Measurements from ENCODE around the gene RPS6KB1.
"Not testable (repeated sequence)": the region's sequence is repeated elsewhere in the genome, so short reads cannot be mapped to it uniquely, and the experiment has no call there.

The RPS6KB1 gene

DNA sequence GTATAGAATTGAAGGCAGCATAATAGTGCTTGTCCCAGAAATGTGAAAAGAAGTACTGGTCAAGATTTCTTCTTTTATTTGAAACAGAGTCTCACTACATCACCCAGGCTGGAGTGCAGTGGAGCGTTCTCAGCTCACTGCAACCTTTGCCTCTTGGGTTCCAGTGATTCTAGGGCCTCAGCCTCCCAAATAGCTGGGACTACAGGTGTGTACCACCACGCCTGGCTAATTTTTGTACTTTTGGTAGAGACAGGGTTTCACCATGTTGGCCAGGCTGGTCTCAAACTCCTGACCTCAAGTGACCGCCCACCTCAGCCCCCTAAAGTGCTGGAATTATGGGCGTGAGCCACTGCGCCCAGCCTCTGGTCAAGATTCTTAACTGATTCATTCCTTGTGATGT lies 27.7 kb downstream of the RPS6KB1 start:
- not testable (repeated sequence) for DNase-seq (ENCODE audit: low read depth); H3K4me3 ChIP-seq (ENCODE audit: low read depth, low read length)

DNA sequence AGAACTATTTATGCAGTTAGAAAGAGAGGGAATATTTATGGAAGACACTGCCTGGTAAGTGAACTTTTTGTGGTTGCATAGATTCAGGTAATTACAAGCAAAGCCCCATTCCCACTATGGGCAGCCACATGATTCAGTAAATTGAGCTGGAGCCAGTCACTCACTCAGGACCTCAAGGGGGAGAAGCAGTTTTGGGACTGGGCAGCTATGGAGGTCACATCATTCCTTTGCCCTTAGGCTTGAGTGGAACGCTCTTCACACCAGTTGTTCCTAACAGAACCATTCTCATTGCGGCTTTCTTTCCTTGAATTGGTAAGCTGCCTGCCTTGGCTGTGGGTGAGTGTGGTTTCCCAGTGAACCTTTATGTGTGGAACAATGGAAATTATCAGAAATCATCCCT lies 37.2 kb downstream of the RPS6KB1 start:
- H3K4me3 ChIP-seq (ENCODE audit: low read depth, low read length); DNase-seq (ENCODE audit: low read depth): not testable (repeated sequence)

DNA sequence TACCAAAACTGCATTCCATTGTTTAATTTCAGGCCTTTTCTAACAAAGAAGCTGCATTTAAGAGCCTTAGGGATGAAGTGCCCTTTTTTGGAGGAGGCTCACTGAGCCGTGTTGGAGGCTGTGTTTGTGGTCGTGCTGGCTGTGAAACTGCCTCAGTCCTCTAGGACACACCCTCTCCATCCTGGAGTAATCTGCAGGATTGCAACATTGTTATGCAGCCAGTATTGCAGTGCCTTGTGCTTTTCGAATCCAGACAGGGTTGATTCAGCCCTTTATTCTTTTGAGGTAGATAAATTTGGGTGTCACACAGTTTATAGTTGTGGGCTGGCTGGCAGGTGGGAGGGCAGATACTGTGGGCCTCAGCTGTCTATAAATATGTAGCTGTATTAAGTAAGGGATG lies 37.8 kb downstream of the RPS6KB1 start:
- DNase-seq (ENCODE audit: low read depth): peak; percentile 6
- H3K4me3 ChIP-seq (ENCODE audit: low read depth, low read length): not testable (repeated sequence)

DNA sequence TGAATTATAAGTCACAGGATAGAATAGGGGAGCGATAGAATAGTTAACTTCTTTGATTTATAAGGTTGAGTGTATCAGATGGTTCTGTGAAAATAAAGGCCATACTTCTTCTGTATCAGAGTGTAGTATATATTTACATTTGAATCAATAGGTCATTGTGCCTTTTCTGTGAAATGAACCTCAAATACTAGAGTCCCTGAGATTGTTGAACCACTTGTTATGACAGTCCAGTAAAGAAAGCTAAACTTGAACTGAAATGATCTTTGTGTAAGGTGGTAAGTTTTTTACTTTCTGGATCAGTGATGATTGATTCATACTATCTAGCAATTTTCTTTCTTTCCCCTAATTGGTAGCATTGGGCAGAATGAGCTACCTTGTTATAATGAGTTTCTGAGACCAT lies 40.4 kb downstream of the RPS6KB1 start:
- not testable (repeated sequence) for DNase-seq (ENCODE audit: low read depth); H3K4me3 ChIP-seq (ENCODE audit: low read depth, low read length)

DNA sequence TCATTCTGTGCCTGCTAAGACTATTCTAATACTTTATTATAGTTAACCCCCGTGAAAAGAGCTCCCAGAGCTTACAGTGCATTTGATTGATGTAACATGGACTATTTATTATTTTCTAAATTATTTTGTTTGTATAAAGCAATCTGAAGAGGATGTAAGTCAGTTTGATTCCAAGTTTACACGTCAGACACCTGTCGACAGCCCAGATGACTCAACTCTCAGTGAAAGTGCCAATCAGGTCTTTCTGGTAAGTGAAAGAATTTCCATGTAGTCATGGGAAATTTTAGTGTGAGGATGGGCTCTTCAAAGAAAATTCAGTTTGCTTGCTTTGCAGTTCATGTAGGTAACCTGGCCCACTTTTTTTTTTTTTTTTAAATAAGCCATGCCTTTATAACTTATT lies 47.8 kb downstream of the RPS6KB1 start:
- not testable (repeated sequence) for DNase-seq (ENCODE audit: low read depth); H3K4me3 ChIP-seq (ENCODE audit: low read depth, low read length)

DNA sequence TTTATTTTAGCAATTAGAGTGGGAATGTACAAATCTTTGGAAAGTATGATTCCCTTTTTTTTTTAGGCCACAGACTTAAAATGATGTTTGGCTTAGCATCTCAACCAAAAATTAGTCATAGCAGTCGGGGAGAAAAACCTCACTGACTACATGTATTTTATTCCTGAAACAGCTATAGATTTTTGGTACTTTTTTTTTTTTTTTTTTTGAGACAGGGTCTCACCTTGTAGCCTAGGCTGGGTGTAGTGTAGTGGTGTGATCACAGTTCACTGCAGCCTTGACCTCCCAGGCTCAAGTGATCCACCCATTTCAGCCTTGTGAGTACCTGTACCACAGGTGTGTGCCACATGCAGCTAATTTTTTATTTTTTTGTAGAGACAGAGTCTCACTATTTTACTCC lies 48.2 kb downstream of the RPS6KB1 start:
- no peak for DNase-seq (ENCODE audit: low read depth)

DNA sequence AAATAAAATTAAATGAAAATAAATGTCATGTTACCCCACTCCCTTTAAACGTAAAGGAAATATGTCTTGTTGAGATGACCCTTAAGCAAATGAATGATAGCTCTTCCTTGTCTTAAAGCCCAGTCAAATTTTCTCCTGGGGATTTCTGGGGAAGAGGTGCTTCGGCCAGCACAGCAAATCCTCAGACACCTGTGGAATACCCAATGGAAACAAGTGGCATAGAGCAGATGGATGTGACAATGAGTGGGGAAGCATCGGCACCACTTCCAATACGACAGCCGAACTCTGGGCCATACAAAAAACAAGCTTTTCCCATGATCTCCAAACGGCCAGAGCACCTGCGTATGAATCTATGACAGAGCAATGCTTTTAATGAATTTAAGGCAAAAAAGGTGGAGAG lies 53.5 kb downstream of the RPS6KB1 start:
- not testable (repeated sequence) for DNase-seq (ENCODE audit: low read depth); H3K4me3 ChIP-seq (ENCODE audit: low read depth, low read length)

More for the DNA sequence above, 48.2 kb downstream of the RPS6KB1 start:
- H3K4me3 ChIP-seq (ENCODE audit: low read depth, low read length): no peak overlapping the region

DNA sequence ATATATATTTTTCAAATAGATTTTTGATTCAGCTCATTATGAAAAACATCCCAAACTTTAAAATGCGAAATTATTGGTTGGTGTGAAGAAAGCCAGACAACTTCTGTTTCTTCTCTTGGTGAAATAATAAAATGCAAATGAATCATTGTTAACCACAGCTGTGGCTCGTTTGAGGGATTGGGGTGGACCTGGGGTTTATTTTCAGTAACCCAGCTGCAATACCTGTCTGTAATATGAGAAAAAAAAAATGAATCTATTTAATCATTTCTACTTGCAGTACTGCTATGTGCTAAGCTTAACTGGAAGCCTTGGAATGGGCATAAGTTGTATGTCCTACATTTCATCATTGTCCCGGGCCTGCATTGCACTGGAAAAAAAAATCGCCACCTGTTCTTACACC lies 54.4 kb downstream of the RPS6KB1 start:
- not testable (repeated sequence) for H3K4me3 ChIP-seq (ENCODE audit: low read depth, low read length); DNase-seq (ENCODE audit: low read depth)

DNA sequence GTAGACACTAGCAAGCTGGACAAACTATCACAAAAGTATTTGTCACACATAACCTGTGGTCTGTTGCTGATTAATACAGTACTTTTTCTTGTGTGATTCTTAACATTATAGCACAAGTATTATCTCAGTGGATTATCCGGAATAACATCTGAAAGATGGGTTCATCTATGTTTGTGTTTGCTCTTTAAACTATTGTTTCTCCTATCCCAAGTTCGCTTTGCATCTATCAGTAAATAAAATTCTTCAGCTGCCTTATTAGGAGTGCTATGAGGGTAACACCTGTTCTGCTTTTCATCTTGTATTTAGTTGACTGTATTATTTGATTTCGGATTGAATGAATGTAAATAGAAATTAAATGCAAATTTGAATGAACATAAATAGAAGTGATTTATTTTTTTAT lies 57.1 kb downstream of the RPS6KB1 start:
- no peak for DNase-seq (ENCODE audit: low read depth)

DNA sequence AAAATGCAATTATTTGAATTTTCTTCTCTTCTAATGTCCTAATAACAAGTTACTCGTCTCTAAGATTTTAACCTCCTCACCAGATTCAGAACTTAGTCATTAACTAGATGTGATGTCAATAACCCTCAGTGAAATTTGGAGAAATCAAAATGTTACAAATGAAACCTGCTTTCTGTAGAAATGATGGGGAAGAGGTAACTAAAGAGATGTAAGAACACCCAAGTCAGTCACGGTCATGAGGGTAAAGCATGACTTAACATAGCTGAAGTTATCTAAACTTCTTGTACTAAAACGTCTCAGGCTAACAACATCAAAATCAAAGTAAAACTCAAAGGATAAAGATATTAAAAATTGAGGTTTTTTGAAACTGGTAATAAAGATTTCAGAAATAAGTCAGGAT lies 61.9 kb downstream of the RPS6KB1 start:
- no peak for DNase-seq (ENCODE audit: low read depth)
- H3K4me3 ChIP-seq (ENCODE audit: low read depth, low read length): no peak overlapping the region

More for the DNA sequence above, 57.1 kb downstream of the RPS6KB1 start:
- no peak overlapping the region for H3K4me3 ChIP-seq (ENCODE audit: low read depth, low read length)

DNA sequence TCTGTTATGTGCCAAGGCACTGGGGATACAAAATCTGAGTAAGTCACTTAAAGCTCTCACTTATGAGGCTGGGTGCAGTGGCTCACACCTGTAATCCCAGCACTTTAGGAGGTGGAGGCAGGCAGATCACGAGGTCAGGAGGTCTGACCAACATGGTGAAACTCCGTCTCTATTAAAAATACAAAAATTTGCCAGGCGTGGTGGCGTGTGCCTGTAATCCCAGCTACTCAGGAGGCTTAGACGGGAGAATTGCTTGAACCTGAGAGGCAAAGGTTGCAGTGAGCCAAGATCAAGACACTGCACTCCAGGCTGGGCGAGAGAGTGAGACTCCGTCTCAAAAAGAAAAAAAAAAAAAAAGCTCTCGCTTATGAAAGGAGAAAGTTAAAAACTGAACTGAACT lies 66.7 kb downstream of the RPS6KB1 start:
- H3K4me3 ChIP-seq (ENCODE audit: low read depth, low read length): not testable (repeated sequence)

DNA sequence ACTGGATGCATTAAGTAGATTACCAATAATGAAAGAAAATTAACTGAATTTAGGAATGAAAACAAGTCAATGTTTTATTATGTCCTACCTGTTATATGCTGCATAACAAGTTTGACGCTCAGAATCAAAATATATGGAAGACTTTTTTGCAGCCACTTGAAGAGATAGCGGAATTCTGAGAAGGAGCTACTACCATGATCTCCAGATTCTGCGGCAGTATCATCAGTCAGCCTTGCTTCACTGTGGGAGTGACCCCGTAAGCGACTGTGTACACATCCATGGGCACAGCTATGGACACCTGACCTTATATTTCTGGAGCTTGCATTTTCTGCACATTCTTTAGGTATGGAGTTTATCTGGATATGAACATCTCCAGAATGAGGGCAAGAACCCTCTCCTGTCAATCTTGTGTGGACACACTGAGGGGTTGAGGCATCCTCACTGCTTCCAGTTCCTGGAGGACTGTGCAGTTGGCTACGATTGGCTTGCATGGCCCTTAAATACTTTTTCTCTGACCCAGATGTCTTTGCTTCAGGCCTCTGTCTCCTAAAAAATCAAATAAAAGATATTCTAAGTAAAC lies 69.9 kb downstream of the RPS6KB1 start:
- no peak overlapping the region for H3K4me3 ChIP-seq (ENCODE audit: low read depth, low read length)
- DNase-seq (ENCODE audit: low read depth): no peak

More for the DNA sequence above, 66.7 kb downstream of the RPS6KB1 start:
- DNase-seq (ENCODE audit: low read depth): not testable (repeated sequence)

DNA sequence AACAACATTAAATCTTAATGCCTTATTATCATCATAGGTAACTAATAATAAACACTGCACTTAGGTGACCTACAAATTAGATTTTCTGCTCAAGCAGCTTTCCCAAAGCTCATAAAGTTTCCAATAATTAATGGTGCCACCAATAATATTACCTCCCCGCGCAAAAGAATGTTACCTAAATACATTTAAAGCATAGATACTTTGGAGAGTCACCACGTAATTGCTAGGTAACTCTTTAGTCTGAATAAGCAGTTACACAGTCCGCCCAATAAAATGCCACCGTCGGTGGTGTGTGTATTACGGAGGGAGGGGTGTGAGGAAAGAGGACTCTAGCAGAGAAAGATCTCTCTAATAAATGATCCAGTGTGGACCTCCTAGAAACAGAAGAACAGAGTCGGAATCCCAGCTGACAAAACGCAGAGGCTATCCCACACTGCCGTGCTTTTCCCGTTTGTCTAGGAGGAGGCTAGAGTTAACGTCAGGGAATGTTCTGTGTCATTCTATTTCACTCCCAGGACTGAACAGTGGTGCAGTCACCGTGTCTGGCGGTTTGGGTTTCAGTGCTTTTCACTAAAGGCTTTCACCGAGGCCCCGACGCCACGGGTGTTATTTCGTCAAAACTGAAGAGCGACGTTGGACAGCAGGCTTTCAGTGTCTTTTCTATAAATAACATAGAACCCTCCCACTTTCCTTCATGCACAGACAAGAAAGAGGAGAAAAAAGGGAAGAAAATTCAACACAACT lies 71.0 kb downstream of the RPS6KB1 start:
- peak; percentile 27 for DNase-seq (ENCODE audit: low read depth)
- H3K4me3 ChIP-seq (ENCODE audit: low read depth, low read length): peak overlapping the region; percentile 92

DNA sequence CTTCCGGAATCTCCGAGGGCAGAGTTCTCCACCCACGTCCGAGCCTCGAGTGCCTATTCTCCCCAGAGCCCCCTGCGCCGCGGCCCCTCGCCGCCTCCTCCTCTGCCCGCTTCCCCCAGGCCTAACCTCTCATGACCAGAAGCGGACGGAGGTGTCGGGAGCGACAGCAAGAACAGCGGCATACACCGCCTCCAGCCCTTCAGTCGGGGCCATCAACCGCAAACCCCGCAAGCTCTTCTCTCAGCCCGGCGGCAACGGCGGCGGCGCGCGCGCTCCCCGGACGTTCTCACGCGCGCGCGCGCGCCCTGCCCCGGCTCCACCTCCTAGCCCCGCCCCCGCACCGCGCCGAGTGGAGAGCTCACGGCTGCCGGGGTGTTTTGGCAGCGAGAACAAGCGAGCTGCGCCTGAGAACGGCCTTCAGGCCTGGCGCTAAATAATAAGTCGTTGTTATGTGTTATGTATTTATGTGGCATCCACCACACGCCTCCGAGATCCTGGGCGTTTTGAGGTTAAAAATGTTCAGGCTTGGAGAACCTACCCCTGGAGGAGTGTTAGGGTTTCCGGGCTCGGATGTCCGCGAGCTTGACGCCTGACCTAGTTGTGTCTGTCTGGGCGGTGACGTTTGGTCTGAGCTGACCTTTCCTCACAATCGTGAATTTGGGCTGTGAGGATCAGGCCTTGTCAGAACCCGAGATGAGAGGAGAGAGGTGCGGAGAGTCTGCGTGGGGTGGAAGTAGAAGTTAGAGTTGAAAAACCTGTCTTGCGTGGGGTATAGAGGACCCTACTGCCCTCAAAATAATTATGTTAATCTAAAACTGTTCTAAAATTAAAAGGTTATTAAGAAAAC lies 71.8 kb downstream of the RPS6KB1 start, which contains the start of gene RNFT1:
Gene RNFT1, minus strand, starts transcription at position 259 of the 847 bp plus-strand sequence. Its CDS starts 77 bp downstream, at position 182.
- DNase-seq (ENCODE audit: low read depth): peak; percentile 43

DNA sequence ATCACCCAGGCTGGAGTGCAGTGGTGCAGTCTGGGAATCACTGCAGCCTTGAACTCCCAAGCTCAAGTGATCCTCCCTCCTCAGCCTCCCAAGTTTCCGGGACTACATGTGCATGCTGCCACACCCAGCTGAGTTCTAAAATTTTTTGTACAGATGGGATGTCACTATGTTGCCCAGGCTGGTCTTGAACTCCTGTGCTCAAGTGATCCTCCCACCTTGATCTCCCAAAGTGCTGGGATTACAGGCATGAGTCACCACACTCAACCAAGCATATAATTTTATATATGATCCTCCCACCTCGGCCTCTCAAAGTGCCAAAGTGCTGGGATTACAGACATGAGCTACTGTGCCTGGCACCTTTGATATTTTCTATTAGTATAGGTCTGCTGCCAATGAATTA lies 78.8 kb downstream of the RPS6KB1 start:
- H3K4me3 ChIP-seq (ENCODE audit: low read depth, low read length); DNase-seq (ENCODE audit: low read depth): not testable (repeated sequence)

More for the DNA sequence above, 71.8 kb downstream of the RPS6KB1 start, which contains the start of gene RNFT1:
- peak within 1 kb of the TSS; percentile 92 for H3K4me3 ChIP-seq (ENCODE audit: low read depth, low read length)

DNA sequence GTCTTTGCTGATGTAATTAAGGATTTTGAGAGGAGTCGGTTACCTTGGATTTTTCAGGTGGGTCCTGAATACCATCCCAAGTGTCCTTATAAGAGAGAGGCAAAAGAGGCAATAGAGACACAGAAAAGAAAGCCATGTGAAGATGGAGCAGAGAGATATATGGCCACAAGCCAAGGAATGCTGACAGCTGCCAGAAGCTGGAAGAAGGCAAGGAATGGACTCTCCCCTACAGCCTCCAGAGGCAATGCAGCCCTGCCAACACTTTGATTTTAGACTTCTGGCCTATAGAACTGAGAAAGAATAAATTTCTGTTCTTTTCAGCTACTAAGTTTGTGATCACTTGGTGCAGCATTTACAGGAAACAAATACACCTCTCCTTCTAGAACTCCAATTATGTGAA lies 79.9 kb downstream of the RPS6KB1 start:
- peak; percentile 0 for DNase-seq (ENCODE audit: low read depth)

DNA sequence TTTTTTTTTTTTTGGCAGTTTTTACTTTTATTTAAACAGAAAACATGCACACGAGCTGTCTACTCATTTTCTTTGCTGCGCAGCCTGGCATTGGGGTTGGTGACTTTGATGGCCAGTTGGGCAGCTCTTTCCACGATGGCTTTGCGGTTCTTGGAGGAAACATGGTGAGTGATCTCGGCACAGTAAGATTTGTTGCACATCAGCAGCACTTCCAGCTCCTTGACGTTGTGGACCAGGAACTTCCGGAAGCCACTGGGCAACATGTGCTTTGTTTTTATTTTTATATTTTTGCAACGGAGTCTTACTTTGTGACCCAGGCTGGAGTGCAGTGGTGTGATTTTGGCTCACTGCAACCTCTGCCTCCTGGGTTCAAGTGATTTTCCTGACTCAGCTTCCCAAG lies 80.6 kb downstream of the RPS6KB1 start:
- not testable (repeated sequence) for H3K4me3 ChIP-seq (ENCODE audit: low read depth, low read length); DNase-seq (ENCODE audit: low read depth)

More for the DNA sequence above, 79.9 kb downstream of the RPS6KB1 start:
- no peak overlapping the region for H3K4me3 ChIP-seq (ENCODE audit: low read depth, low read length)

DNA sequence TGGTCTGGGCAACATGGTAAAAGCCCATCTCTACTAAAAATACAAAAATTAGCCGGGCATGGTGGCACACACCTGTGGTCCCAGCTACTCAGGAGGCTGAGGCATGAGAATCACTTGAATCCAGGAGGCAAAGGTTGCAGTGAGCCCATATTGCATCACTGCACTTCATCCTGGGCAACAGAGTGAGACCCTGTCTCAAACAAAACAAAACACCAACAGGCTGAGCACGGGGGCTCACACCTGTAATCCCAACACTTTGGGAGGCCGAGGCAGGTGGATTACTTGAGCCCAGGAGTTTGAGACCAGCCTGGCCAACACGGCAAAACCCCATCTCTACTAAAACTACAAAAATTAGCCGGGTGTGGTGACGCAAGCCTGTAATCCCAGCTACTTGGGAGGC lies 82.2 kb downstream of the RPS6KB1 start:
- H3K4me3 ChIP-seq (ENCODE audit: low read depth, low read length); DNase-seq (ENCODE audit: low read depth): not testable (repeated sequence)

DNA sequence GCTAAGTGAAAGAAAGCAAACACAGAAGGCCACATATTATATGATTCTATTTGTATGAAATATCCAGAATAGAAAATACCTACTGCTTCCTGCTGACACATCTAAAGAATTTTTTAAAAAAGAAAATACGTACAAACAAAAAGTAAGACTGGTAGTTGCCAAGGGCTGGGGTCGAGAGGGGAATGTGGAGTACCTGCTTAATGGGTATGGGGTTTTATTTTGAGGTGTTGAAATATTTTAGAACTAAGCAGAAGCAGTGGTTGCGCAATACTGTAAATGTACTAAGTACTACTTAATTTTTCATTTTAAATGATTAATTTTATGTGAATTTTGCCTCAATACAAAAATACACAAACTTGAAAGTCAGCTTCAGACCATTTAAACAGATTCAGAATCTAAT lies 103.7 kb downstream of the RPS6KB1 start:
- not testable (repeated sequence) for H3K4me3 ChIP-seq (ENCODE audit: low read depth, low read length)

More for the DNA sequence above, 103.7 kb downstream of the RPS6KB1 start:
- DNase-seq (ENCODE audit: low read depth): not testable (repeated sequence)
